IMR-90 (cell line): ENCODE measurements around the gene CEACAM21.

Experiments
- CEBPB ChIP-seq: IDR thresholded peaks from 2 replicates; pipeline ENCODE4 v1.6.1; 2012; ENCODE audit warnings: low read depth, low read length, improper control_type of control experiment
- FOS ChIP-seq: fragments of 150-350 bp; IDR thresholded peaks from 2 replicates; pipeline ENCODE4 v1.6.1; 2016; ENCODE audit warnings: low read depth, low read length
- MAFK ChIP-seq: IDR thresholded peaks from 2 replicates; pipeline ENCODE4 v1.6.1; 2012; ENCODE audit warnings: low read depth, low read length, improper control_type of control experiment
- MXI1 ChIP-seq: IDR thresholded peaks from 2 replicates; pipeline ENCODE4 v1.6.1; 2012; ENCODE audit warnings: low read depth, mild to moderate bottlenecking, low read length, moderate library complexity, borderline replicate concordance
- NFE2L2 ChIP-seq: fragments of 150-350 bp; IDR thresholded peaks from 2 replicates; pipeline ENCODE4 v1.6.1; 2016; ENCODE audit warnings: low read depth, mild to moderate bottlenecking, low read length
- POLR2A ChIP-seq: IDR thresholded peaks from 2 replicates; pipeline ENCODE4 v1.6.1; 2012; ENCODE audit warnings: mild to moderate bottlenecking, low read depth, low read length
- RAD21 ChIP-seq: IDR thresholded peaks from 2 replicates; pipeline ENCODE4 v1.6.1; 2012; ENCODE audit warnings: low read length, improper control_type of control experiment
- RCOR1 ChIP-seq: IDR thresholded peaks from 2 replicates; pipeline ENCODE4 v1.6.1; 2012; ENCODE audit warnings: mild to moderate bottlenecking, low read length, improper control_type of control experiment; ENCODE audit not compliant: insufficient replicate concordance
- RFX5 ChIP-seq: IDR thresholded peaks from 2 replicates; pipeline ENCODE4 v1.8.0; 2012; ENCODE audit warnings: low read depth, mild to moderate bottlenecking, low read length, moderate library complexity
- SMC3 ChIP-seq: fragments of 150-350 bp; IDR thresholded peaks from 2 replicates; pipeline ENCODE4 v1.6.1; 2016; ENCODE audit warnings: low read depth, mild to moderate bottlenecking, antibody characterized with exemption, low read length, moderate library complexity
- TF ChIP-seq, protein P1 (sequence below): conservative IDR thresholded peaks from 2 replicates; pipeline ENCODE4 v1.5.1; 2012; ENCODE audit warnings: mild to moderate bottlenecking, low read depth, low read length, improper control_type of control experiment
- TF ChIP-seq, protein P2 (sequence below): fragments of 150-350 bp; IDR thresholded peaks from 2 replicates; pipeline ENCODE4 v1.6.1; 2017; ENCODE audit warnings: mild to moderate bottlenecking, antibody characterized with exemption, low read length, low read depth
- TF ChIP-seq, protein P3 (sequence below): fragments of 150-350 bp; IDR thresholded peaks from 2 replicates; pipeline ENCODE4 v1.6.1; 2016; ENCODE audit warnings: low read depth, mild to moderate bottlenecking, low read length, moderate library complexity, borderline replicate concordance

DNA sequence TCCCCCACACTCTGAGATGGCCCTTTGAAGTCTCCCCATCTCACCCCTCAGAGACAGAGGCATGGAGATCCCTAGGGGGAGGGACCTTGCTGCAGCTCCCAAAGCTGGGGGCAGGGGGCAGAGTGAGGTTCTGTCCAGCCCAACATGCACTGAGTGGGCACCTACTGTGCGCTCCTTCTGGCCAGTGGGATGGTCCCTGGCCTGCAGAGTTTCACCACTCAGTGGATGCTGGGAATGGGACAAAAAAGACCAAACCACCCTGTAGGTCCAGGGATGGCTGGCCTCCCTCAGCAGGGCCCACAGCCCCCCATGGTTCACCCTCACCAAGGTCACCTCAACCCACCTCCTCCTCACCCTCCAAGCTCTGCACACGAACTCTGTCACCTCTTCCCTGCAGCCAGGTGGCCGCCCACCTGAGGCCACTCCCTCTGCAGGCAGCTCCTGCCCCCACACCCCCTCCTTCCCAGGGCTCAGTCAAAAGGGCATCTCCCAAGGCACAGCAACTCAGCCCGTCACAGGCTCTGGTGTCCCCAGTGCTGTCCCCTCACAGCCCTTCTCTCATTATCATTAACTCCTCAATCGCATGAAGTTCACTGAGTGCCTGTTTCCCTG is 16.1 kb downstream of the CEACAM21 start:
- TF ChIP-seq, protein P1, sequence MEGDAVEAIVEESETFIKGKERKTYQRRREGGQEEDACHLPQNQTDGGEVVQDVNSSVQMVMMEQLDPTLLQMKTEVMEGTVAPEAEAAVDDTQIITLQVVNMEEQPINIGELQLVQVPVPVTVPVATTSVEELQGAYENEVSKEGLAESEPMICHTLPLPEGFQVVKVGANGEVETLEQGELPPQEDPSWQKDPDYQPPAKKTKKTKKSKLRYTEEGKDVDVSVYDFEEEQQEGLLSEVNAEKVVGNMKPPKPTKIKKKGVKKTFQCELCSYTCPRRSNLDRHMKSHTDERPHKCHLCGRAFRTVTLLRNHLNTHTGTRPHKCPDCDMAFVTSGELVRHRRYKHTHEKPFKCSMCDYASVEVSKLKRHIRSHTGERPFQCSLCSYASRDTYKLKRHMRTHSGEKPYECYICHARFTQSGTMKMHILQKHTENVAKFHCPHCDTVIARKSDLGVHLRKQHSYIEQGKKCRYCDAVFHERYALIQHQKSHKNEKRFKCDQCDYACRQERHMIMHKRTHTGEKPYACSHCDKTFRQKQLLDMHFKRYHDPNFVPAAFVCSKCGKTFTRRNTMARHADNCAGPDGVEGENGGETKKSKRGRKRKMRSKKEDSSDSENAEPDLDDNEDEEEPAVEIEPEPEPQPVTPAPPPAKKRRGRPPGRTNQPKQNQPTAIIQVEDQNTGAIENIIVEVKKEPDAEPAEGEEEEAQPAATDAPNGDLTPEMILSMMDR = no peak
- TF ChIP-seq NFE2L2 (no peak), RCOR1 (no peak), RAD21 (no peak), FOS (no peak), POLR2A (no peak), CEBPB (no peak), MXI1 (no peak), RFX5 (no peak), SMC3 (no peak), MAFK (no peak)
- TF ChIP-seq, protein P2, sequence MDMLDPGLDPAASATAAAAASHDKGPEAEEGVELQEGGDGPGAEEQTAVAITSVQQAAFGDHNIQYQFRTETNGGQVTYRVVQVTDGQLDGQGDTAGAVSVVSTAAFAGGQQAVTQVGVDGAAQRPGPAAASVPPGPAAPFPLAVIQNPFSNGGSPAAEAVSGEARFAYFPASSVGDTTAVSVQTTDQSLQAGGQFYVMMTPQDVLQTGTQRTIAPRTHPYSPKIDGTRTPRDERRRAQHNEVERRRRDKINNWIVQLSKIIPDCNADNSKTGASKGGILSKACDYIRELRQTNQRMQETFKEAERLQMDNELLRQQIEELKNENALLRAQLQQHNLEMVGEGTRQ = no peak
- TF ChIP-seq, protein P3, sequence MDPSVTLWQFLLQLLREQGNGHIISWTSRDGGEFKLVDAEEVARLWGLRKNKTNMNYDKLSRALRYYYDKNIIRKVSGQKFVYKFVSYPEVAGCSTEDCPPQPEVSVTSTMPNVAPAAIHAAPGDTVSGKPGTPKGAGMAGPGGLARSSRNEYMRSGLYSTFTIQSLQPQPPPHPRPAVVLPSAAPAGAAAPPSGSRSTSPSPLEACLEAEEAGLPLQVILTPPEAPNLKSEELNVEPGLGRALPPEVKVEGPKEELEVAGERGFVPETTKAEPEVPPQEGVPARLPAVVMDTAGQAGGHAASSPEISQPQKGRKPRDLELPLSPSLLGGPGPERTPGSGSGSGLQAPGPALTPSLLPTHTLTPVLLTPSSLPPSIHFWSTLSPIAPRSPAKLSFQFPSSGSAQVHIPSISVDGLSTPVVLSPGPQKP = no peak
